Neuron (in vitro differentiated cells): ENCODE data around the gene PRKCH.

Experiments used
- H2AFZ ChIP-seq: one replicate; pipeline ENCODE4 v1.6.1; 2013; ENCODE audit warnings: low read depth, mild to moderate bottlenecking, inconsistent platforms, low read length, moderate library complexity
- H3K27me3 ChIP-seq: one replicate; pipeline ENCODE4 v1.6.1; 2013; ENCODE audit warnings: low read length; ENCODE audit not compliant: insufficient read depth
- H3K36me3 ChIP-seq: one replicate; pipeline ENCODE4 v1.6.1; 2013; ENCODE audit warnings: low read length; ENCODE audit not compliant: insufficient read depth
- H3K4me1 ChIP-seq: one replicate; pipeline ENCODE4 v1.6.1; 2013; ENCODE audit warnings: low read length; ENCODE audit not compliant: insufficient read depth
- H3K4me3 ChIP-seq: 2 replicates; pipeline ENCODE4 v1.5.1; 2013; ENCODE audit warnings: mild to moderate bottlenecking, low read length, moderate library complexity
- H3K9me3 ChIP-seq: one replicate; pipeline ENCODE4 v1.6.1; 2013; ENCODE audit warnings: low read length

PRKCH gene

GRCh38 chr14:61517911-61518384, 196.6 kb downstream of the PRKCH start:
- H2AFZ ChIP-seq, result no peak overlapping the region
- peaks cover 8% of the 10 kb centered on the region for H3K27me3 ChIP-seq
- no peak overlapping the region for H3K4me3 ChIP-seq
- H3K4me1 ChIP-seq, result no peaks in the 10 kb centered on the region
- H3K36me3 ChIP-seq, result no peaks in the 10 kb centered on the region
- H3K9me3 ChIP-seq, result no peaks in the 10 kb centered on the region

GRCh38 chr14:61518403-61518802, 197.0 kb downstream of the PRKCH start:
- Histone ChIP-seq H2AFZ (no peak overlapping the region), H3K36me3 (no peaks in the 10 kb centered on the region), H3K9me3 (no peaks in the 10 kb centered on the region), H3K27me3 (peaks cover 5% of the 10 kb centered on the region), H3K4me3 (no peak overlapping the region), H3K4me1 (no peaks in the 10 kb centered on the region)

GRCh38 chr14:61519106-61519505, 197.7 kb downstream of the PRKCH start:
- Histone ChIP-seq H3K4me1 (peaks cover 5% of the 10 kb centered on the region), H2AFZ (no peak overlapping the region), H3K9me3 (no peaks in the 10 kb centered on the region), H3K36me3 (no peaks in the 10 kb centered on the region), H3K4me3 (no peak overlapping the region), H3K27me3 (peaks cover 5% of the 10 kb centered on the region)

- Histone ChIP-seq H3K9me3 (no peaks in the 10 kb centered on the region), H3K4me1 (peaks cover 11% of the 10 kb centered on the region), H3K27me3 (peaks cover 5% of the 10 kb centered on the region), H2AFZ (no peak overlapping the region), H3K36me3 (no peaks in the 10 kb centered on the region), H3K4me3 (no peak overlapping the region)
Measured at GRCh38 chr14:61519735-61520134, 198.4 kb downstream of the PRKCH start.

GRCh38 chr14:61520576-61520975, 199.2 kb downstream of the PRKCH start:
- no peak overlapping the region for H2AFZ ChIP-seq
- no peak overlapping the region for H3K4me3 ChIP-seq
- H3K27me3 ChIP-seq, result peaks cover 5% of the 10 kb centered on the region
- H3K36me3 ChIP-seq, result no peaks in the 10 kb centered on the region
- H3K4me1 ChIP-seq, result peaks cover 15% of the 10 kb centered on the region
- no peaks in the 10 kb centered on the region for H3K9me3 ChIP-seq

- no peaks in the 10 kb centered on the region for H3K9me3 ChIP-seq
- H3K36me3 ChIP-seq, result no peaks in the 10 kb centered on the region
- H3K27me3 ChIP-seq, result peaks cover 5% of the 10 kb centered on the region
Measured at GRCh38 chr14:61521773-61522172, 200.4 kb downstream of the PRKCH start.

DNA sequence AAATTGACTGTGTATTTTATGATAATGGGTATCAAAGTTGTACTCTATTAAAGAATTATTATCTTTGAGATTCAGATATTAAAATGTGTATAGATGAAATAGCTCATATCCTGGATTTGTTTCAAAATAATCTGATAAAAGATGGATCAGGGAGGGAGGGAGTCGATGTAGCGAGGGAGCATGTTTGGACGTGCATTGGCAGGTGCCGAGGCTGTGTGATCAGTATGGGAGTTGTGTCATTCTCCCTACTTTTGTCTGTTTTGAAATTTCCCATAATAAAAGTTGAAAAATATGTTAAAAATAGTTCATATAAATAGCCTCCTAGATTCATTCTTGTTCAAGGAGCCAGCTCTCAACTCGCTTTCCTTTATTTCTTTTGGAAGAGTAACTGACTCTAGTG, 202.4 kb downstream of the PRKCH start:
- Histone ChIP-seq H3K36me3 (no peaks in the 10 kb centered on the region), H3K9me3 (no peaks in the 10 kb centered on the region), H3K4me1 (peaks cover 15% of the 10 kb centered on the region), H3K4me3 (no peak overlapping the region), H2AFZ (no peak overlapping the region), H3K27me3 (no peaks in the 10 kb centered on the region)

More at GRCh38 chr14:61521773-61522172, 200.4 kb downstream of the PRKCH start:
- no peak overlapping the region for H2AFZ ChIP-seq
- H3K4me3 ChIP-seq, result no peak overlapping the region
- H3K4me1 ChIP-seq, result peaks cover 15% of the 10 kb centered on the region

GRCh38 chr14:61524211-61524806, 202.9 kb downstream of the PRKCH start:
- H2AFZ ChIP-seq, result no peak overlapping the region
- H3K4me1 ChIP-seq, result peaks cover 15% of the 10 kb centered on the region
- no peaks in the 10 kb centered on the region for H3K27me3 ChIP-seq
- H3K36me3 ChIP-seq, result no peaks in the 10 kb centered on the region
- H3K4me3 ChIP-seq, result no peak overlapping the region
- no peaks in the 10 kb centered on the region for H3K9me3 ChIP-seq

DNA sequence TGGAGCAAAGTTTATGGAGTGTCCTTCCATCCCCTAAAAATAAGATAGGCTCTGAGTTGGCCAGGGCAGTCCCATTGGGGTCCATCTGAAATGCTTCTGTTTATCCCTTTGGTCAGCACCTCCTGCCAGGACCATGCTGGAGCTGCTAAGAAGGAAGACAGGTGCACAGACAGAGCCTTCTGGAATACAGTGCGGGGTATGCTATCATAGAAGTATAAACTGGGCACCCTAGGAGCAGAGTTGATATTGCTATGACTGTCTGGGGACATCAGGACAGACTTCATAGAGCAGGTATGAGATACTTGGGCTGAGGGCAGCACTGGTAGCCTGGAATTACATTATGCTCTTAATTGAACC, 203.5 kb downstream of the PRKCH start:
- Histone ChIP-seq H3K36me3 (no peaks in the 10 kb centered on the region), H3K4me1 (peaks cover 15% of the 10 kb centered on the region), H3K27me3 (no peaks in the 10 kb centered on the region), H2AFZ (no peak overlapping the region), H3K4me3 (no peak overlapping the region), H3K9me3 (no peaks in the 10 kb centered on the region)

- no peak overlapping the region for H3K4me3 ChIP-seq
- H3K9me3 ChIP-seq, result no peaks in the 10 kb centered on the region
- no peak overlapping the region for H2AFZ ChIP-seq
Measured at GRCh38 chr14:61525293-61526011, 204.1 kb downstream of the PRKCH start.

GRCh38 chr14:61526405-61527312, 205.3 kb downstream of the PRKCH start:
- no peaks in the 10 kb centered on the region for H3K27me3 ChIP-seq
- H2AFZ ChIP-seq, result no peak overlapping the region
- peaks cover 15% of the 10 kb centered on the region for H3K4me1 ChIP-seq
- H3K36me3 ChIP-seq, result no peaks in the 10 kb centered on the region
- no peaks in the 10 kb centered on the region for H3K9me3 ChIP-seq
- H3K4me3 ChIP-seq, result no peak overlapping the region

More at GRCh38 chr14:61525293-61526011, 204.1 kb downstream of the PRKCH start:
- no peaks in the 10 kb centered on the region for H3K36me3 ChIP-seq
- H3K4me1 ChIP-seq, result peaks cover 15% of the 10 kb centered on the region
- H3K27me3 ChIP-seq, result no peaks in the 10 kb centered on the region

- Histone ChIP-seq H3K27me3 (no peaks in the 10 kb centered on the region), H3K4me3 (no peak overlapping the region), H3K9me3 (no peaks in the 10 kb centered on the region), H2AFZ (no peak overlapping the region), H3K4me1 (peaks cover 15% of the 10 kb centered on the region), H3K36me3 (no peaks in the 10 kb centered on the region)
Measured at GRCh38 chr14:61527325-61528100, 206.1 kb downstream of the PRKCH start.
